ENCODE measurements around the gene RAB11FIP5.
A peak's percentile ranks its signal among the peaks of the same experiment; 100 is the strongest.

RAB11FIP5 gene

GRCh38 chr2:73112913-73113854, at the start of gene RAB11FIP5:
TSS of gene RAB11FIP5 (minus strand) at chr2:73112948. CDS start at chr2:73112777, 171 bp downstream.
- TF ChIP-seq, protein P1, sequence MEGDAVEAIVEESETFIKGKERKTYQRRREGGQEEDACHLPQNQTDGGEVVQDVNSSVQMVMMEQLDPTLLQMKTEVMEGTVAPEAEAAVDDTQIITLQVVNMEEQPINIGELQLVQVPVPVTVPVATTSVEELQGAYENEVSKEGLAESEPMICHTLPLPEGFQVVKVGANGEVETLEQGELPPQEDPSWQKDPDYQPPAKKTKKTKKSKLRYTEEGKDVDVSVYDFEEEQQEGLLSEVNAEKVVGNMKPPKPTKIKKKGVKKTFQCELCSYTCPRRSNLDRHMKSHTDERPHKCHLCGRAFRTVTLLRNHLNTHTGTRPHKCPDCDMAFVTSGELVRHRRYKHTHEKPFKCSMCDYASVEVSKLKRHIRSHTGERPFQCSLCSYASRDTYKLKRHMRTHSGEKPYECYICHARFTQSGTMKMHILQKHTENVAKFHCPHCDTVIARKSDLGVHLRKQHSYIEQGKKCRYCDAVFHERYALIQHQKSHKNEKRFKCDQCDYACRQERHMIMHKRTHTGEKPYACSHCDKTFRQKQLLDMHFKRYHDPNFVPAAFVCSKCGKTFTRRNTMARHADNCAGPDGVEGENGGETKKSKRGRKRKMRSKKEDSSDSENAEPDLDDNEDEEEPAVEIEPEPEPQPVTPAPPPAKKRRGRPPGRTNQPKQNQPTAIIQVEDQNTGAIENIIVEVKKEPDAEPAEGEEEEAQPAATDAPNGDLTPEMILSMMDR (IDR thresholded peaks at IDR 0.05; ENCODE audit: low read length, missing control alignments): no peak
- peak within 1 kb of the TSS; percentile 60 for H3K4me3 ChIP-seq (replicated peaks; ENCODE audit: low read depth, low read length)
- peak; percentile 76 for DNase-seq (ENCODE audit: low read depth)

- DNase-seq (ENCODE audit: low read depth): peak; percentile 74
- H3K4me3 ChIP-seq (replicated peaks; ENCODE audit: low read depth, low read length): no peak overlapping the region
- TF ChIP-seq, protein P1 (IDR thresholded peaks at IDR 0.05; ENCODE audit: low read length, missing control alignments): peak; percentile 84
Observed at GRCh38 chr2:73156539-73157124, 43.9 kb upstream of the RAB11FIP5 start.

- DNase-seq (ENCODE audit: low read depth): no peak
- TF ChIP-seq, protein P1 (IDR thresholded peaks at IDR 0.05; ENCODE audit: low read length, missing control alignments): no peak
- H3K4me3 ChIP-seq (replicated peaks; ENCODE audit: low read depth, low read length): no peak overlapping the region
Observed at GRCh38 chr2:73142937-73143336, 30.2 kb upstream of the RAB11FIP5 start.

- DNase-seq (ENCODE audit: low read depth): peak; percentile 63
- TF ChIP-seq, protein P1 (IDR thresholded peaks at IDR 0.05; ENCODE audit: low read length, missing control alignments): no peak
- H3K4me3 ChIP-seq (replicated peaks; ENCODE audit: low read depth, low read length): no peak overlapping the region
Observed at GRCh38 chr2:73141896-73142295, 29.1 kb upstream of the RAB11FIP5 start.

GRCh38 chr2:73135236-73135635, 22.5 kb upstream of the RAB11FIP5 start:
- no peak overlapping the region for H3K4me3 ChIP-seq (replicated peaks; ENCODE audit: low read depth, low read length)
- DNase-seq (ENCODE audit: low read depth): no peak
- TF ChIP-seq, protein P1 (IDR thresholded peaks at IDR 0.05; ENCODE audit: low read length, missing control alignments): no peak

GRCh38 chr2:73134471-73134870, 21.7 kb upstream of the RAB11FIP5 start:
- no peak for DNase-seq (ENCODE audit: low read depth)
- TF ChIP-seq, protein P1 (IDR thresholded peaks at IDR 0.05; ENCODE audit: low read length, missing control alignments): no peak

More at GRCh38 chr2:73134471-73134870, 21.7 kb upstream of the RAB11FIP5 start:
- H3K4me3 ChIP-seq (replicated peaks; ENCODE audit: low read depth, low read length): no peak overlapping the region
